Measurements from ENCODE around the gene SH3RF3. TPM values are rescaled to one million over a fixed set of nuclear protein-coding genes. Genes with fewer than 3 reads are reported as not detected.

SH3RF3 gene
- total and polyA plus RNA-seq, 2 of the 13 experiments (the other 11 are each of a cell fraction or from before 2014, with no cell fraction given) = 0.04 TPM; not detected in 1

DNA sequence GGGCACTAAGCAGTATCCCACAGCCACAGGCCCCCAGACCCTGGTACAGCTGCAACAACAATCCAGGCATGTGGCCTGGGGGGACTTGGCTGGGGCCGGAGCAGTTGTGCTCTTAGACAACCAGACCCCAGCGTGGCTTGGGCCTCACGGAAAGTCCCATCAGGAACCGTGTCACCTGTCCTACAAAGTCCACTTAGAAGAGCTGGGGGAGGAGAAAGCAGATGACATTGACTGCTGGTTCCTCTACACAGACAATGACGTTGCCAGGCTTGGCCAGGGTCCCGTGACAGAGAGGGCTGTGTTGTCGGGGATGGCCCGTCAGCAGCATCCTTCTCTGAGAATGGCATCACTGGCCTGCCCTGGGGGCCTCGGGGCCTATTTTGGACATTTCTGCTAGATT is 360.3 kb downstream of the SH3RF3 start:
- Histone ChIP-seq H3K36me3 (replicated peaks in 1 of 2; ENCODE audit: control insufficient read depth in 1 of 2, insufficient read depth in 2 of 2, low read length in 2 of 2) (no peaks in the 10 kb centered on the region), H3K27ac (ENCODE audit: extremely low read length, insufficient read depth, low read length) (no peak overlapping the region), H3K27me3 (ENCODE audit: control insufficient read depth in 1 of 2, insufficient read depth in 2 of 2, low read length in 2 of 2) (peaks cover 0 to 9% of the 10 kb centered on the region in 2 experiments; a peak in 2 of 5 replicates), H2AFZ (ENCODE audit: low read length) (no peak overlapping the region), H3K4me3 (replicated peaks in 1 of 3; ENCODE audit: insufficient read depth in 1 of 3, low read depth in 2 of 3, low read length in 3 of 3) (no peak overlapping the region), H4K20me1 (ENCODE audit: insufficient read depth, low read length) (no peaks in the 10 kb centered on the region), H3K9me3 (ENCODE audit: low read length) (no peaks in the 10 kb centered on the region), H3K9ac (ENCODE audit: insufficient read depth, low read depth, low read length) (no peak overlapping the region), H3K79me2 (ENCODE audit: insufficient read depth, low read length) (no peaks in the 10 kb centered on the region), H3K4me2 (ENCODE audit: low read depth, low read length) (no peak overlapping the region), H3K4me1 (ENCODE audit: insufficient read depth, low read length) (no peaks in the 10 kb centered on the region)
- TF ChIP-seq, protein P1, sequence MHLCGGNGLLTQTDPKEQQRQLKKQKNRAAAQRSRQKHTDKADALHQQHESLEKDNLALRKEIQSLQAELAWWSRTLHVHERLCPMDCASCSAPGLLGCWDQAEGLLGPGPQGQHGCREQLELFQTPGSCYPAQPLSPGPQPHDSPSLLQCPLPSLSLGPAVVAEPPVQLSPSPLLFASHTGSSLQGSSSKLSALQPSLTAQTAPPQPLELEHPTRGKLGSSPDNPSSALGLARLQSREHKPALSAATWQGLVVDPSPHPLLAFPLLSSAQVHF (CRISPR knock-in tag; IDR thresholded peaks at IDR 0.05) = no peak
- no peak for TF ChIP-seq ZNF260 (CRISPR knock-in tag; IDR thresholded peaks at IDR 0.05; ENCODE audit: borderline replicate concordance, low read depth)
- TF ChIP-seq, protein P2, sequence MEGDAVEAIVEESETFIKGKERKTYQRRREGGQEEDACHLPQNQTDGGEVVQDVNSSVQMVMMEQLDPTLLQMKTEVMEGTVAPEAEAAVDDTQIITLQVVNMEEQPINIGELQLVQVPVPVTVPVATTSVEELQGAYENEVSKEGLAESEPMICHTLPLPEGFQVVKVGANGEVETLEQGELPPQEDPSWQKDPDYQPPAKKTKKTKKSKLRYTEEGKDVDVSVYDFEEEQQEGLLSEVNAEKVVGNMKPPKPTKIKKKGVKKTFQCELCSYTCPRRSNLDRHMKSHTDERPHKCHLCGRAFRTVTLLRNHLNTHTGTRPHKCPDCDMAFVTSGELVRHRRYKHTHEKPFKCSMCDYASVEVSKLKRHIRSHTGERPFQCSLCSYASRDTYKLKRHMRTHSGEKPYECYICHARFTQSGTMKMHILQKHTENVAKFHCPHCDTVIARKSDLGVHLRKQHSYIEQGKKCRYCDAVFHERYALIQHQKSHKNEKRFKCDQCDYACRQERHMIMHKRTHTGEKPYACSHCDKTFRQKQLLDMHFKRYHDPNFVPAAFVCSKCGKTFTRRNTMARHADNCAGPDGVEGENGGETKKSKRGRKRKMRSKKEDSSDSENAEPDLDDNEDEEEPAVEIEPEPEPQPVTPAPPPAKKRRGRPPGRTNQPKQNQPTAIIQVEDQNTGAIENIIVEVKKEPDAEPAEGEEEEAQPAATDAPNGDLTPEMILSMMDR (CRISPR knock-in tag; IDR thresholded peaks at IDR 0.05) = no peak
- TF ChIP-seq, protein P3, sequence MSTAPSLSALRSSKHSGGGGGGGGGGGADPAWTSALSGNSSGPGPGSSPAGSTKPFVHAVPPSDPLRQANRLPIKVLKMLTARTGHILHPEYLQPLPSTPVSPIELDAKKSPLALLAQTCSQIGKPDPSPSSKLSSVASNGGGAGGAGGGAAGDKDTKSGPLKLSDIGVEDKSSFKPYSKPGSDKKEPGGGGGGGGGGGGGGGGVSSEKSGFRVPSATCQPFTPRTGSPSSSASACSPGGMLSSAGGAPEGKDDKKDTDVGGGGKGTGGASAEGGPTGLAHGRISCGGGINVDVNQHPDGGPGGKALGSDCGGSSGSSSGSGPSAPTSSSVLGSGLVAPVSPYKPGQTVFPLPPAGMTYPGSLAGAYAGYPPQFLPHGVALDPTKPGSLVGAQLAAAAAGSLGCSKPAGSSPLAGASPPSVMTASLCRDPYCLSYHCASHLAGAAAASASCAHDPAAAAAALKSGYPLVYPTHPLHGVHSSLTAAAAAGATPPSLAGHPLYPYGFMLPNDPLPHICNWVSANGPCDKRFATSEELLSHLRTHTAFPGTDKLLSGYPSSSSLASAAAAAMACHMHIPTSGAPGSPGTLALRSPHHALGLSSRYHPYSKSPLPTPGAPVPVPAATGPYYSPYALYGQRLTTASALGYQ (CRISPR knock-in tag; IDR thresholded peaks at IDR 0.05) = no peak
- no peak for TF ChIP-seq ZNF839 (CRISPR knock-in tag; IDR thresholded peaks at IDR 0.05; ENCODE audit: borderline replicate concordance)
- TF ChIP-seq PHF20 (CRISPR knock-in tag; IDR thresholded peaks at IDR 0.05) = no peak
- no peak for TF ChIP-seq RARG (CRISPR knock-in tag; IDR thresholded peaks at IDR 0.05; ENCODE audit: low read depth)
- no peak for TF ChIP-seq ZZZ3 (CRISPR knock-in tag; IDR thresholded peaks at IDR 0.05; ENCODE audit: borderline replicate concordance)
- TF ChIP-seq KLF12 (CRISPR knock-in tag; IDR thresholded peaks at IDR 0.05; ENCODE audit: borderline replicate concordance) = no peak
- TF ChIP-seq, protein P4, sequence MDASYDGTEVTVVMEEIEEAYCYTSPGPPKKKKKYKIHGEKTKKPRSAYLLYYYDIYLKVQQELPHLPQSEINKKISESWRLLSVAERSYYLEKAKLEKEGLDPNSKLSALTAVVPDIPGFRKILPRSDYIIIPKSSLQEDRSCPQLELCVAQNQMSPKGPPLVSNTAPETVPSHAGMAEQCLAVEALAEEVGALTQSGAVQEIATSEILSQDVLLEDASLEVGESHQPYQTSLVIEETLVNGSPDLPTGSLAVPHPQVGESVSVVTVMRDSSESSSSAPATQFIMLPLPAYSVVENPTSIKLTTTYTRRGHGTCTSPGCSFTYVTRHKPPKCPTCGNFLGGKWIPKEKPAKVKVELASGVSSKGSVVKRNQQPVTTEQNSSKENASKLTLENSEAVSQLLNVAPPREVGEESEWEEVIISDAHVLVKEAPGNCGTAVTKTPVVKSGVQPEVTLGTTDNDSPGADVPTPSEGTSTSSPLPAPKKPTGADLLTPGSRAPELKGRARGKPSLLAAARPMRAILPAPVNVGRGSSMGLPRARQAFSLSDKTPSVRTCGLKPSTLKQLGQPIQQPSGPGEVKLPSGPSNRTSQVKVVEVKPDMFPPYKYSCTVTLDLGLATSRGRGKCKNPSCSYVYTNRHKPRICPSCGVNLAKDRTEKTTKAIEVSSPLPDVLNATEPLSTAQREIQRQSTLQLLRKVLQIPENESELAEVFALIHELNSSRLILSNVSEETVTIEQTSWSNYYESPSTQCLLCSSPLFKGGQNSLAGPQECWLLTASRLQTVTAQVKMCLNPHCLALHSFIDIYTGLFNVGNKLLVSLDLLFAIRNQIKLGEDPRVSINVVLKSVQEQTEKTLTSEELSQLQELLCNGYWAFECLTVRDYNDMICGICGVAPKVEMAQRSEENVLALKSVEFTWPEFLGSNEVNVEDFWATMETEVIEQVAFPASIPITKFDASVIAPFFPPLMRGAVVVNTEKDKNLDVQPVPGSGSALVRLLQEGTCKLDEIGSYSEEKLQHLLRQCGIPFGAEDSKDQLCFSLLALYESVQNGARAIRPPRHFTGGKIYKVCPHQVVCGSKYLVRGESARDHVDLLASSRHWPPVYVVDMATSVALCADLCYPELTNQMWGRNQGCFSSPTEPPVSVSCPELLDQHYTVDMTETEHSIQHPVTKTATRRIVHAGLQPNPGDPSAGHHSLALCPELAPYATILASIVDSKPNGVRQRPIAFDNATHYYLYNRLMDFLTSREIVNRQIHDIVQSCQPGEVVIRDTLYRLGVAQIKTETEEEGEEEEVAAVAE (CRISPR knock-in tag; IDR thresholded peaks at IDR 0.05; ENCODE audit: borderline replicate concordance) = no peak
- no peak for TF ChIP-seq FOSL2 (CRISPR knock-in tag; IDR thresholded peaks at IDR 0.05)
- WGBS (ENCODE audit: low lambda C conversion rate) = 36% methylated on average over 7 of the region's 9 CpGs
- BruUV-seq (replicated peaks) = no TSS peak
- DNase-seq (ENCODE audit: low spot score) (no peak), ATAC-seq (no peak), FAIRE-seq (no peak)
- ChIA-PET CTCF (ENCODE audit: low intra/inter-chr PET ratio, low total read pairs) (interaction anchor here (1.3 kb wide), 1 partner anchor 362 kb away, joined by 3 read pairs; no protein-coding TSS in a partner anchor), POLR2A (no interaction called here)
- intact Hi-C loops (cut with micrococcal nuclease; ENCODE audit: unreplicated experiment) = no loop called here
- in situ Hi-C loops (cut with HindIII; ENCODE audit: extremely low pct_ligation_motif_present, low pct_unique_long_range_greater_than_20kb) = no loop called here
